ENCODE data around the gene ETFB. TPM values are rescaled to one million over a fixed set of nuclear protein-coding genes. Genes with fewer than 3 reads are reported as not detected.

ETFB gene
- total and polyA plus RNA-seq, 9 of the 15 experiments (the other 6 are each of a cell fraction or from before 2014, with no cell fraction given), result 18.1 to 143 (median 96.1) TPM

- H2AFZ ChIP-seq (ENCODE audit: low read depth, low read length), result no peak overlapping the region
- no peak for ATAC-seq
- intact Hi-C loops (cut with micrococcal nuclease), result no loop called here
- H3K36me3 ChIP-seq (ENCODE audit: control insufficient read depth, insufficient read depth, low read length), result no peaks in the 10 kb centered on the region
- BruUV-seq (replicated peaks), result no TSS peak
- no peak overlapping the region for H3K4me2 ChIP-seq (ENCODE audit: insufficient read depth, low read length)
- peaks cover 19 to 38% of the 10 kb centered on the region in 2 experiments for H3K4me1 ChIP-seq (replicated peaks in 1 of 2; ENCODE audit: control insufficient read depth in 2 of 2, insufficient read depth in 2 of 2, low read length in 2 of 2)
- H3K9ac ChIP-seq (ENCODE audit: insufficient read depth in 1 of 2, low read depth in 2 of 2, low read length in 2 of 2), result peak overlapping the region in 1 of 2 experiments; percentile 72; a peak in 1 of 4 replicates
- 57% methylated on average over 8 of the region's 8 CpGs for WGBS (ENCODE audit: insufficient coverage, low coverage, missing lambda C conversion rate)
- no peak for FAIRE-seq
- no peak for TF ChIP-seq NUFIP1 (IDR thresholded peaks at IDR 0.05; ENCODE audit: partially characterized antibody)
- TF ChIP-seq TSC22D4 (tag; IDR thresholded peaks at IDR 0.05), result no peak
- no peak for TF ChIP-seq DDX20 (tag; IDR thresholded peaks at IDR 0.05; ENCODE audit: low read depth)
- no peak for TF ChIP-seq SRSF1 (IDR thresholded peaks at IDR 0.05; ENCODE audit: low read depth, low read length)
- no peak for TF ChIP-seq ZNF184 (CRISPR knock-in tag; IDR thresholded peaks at IDR 0.05)
- TF ChIP-seq KAT2B (IDR thresholded peaks at IDR 0.05; ENCODE audit: low read depth, low read length), result no peak
- TF ChIP-seq CREB3L1 (IDR thresholded peaks at IDR 0.05; ENCODE audit: borderline replicate concordance, low read depth), result no peak
- no peak for TF ChIP-seq ZNF449 (CRISPR knock-in tag; IDR thresholded peaks at IDR 0.05)
- no peak for TF ChIP-seq SNAPC5 (CRISPR knock-in tag; IDR thresholded peaks at IDR 0.05)
- TF ChIP-seq ZNF644 (tag; IDR thresholded peaks at IDR 0.05; ENCODE audit: low read depth), result no peak
- no peak for TF ChIP-seq TAF7 (tag; IDR thresholded peaks at IDR 0.05)
- no peak for TF ChIP-seq SMAD2 (IDR thresholded peaks at IDR 0.05; ENCODE audit: low read depth, low read length)
- no peak for TF ChIP-seq ZNF75A (CRISPR knock-in tag; IDR thresholded peaks at IDR 0.05)
- no peaks in the 10 kb centered on the region for H3K9me1 ChIP-seq (ENCODE audit: control insufficient read depth, insufficient read depth, low read length)
- DNase-seq (ENCODE audit: extremely low read depth in 1 of 4, low spot score in 3 of 4), result no peak
- H3K79me2 ChIP-seq (ENCODE audit: control insufficient read depth, insufficient read depth, low read length), result peaks cover 22% of the 10 kb centered on the region
- no peaks in the 10 kb centered on the region for H3K27me3 ChIP-seq (ENCODE audit: control insufficient read depth in 2 of 2, insufficient read depth in 2 of 2, low read length in 2 of 2)
- H3K4me3 ChIP-seq, result no peak overlapping the region
- H3K27ac ChIP-seq (ENCODE audit: extremely low read depth, low read depth, low read length), result no peak overlapping the region
- H3K9me3 ChIP-seq (replicated peaks; ENCODE audit: control insufficient read depth, insufficient read depth, low read depth, low read length), result no peaks in the 10 kb centered on the region
- POLR2A ChIA-PET, result no interaction called here
- CTCF ChIA-PET (ENCODE audit: low intra/inter-chr PET ratio), result no interaction called here
- in situ Hi-C loops (cut with MboI), result no loop called here
- H4K20me1 ChIP-seq (replicated peaks; ENCODE audit: control insufficient read depth, insufficient read depth, low read length), result no peaks in the 10 kb centered on the region
Measured at GRCh38 chr19:51371186-51371690, 5.0 kb upstream of the ETFB start.

All from K562 (cell line).